ENCODE measurements around the gene NPFFR1.

NPFFR1 gene

DNA sequence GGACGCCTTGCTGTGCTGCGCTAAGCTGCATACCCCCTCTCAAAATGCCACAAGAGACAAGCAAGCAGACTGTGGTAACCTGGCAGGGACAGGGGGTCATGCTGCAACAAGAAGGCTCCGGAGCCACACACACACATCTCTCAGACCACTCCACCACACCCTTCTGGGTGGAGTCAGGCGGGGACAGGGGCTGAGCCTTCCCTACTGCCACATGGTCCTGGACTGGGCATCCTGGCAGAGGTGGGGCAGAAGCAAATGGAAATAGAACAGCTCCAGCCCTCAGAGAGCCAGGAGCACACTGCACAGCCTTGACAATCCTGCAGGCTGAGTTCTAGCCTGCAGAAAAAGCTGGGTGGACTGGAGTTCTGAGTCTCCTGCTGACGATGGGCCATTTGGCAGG is 28.4 kb upstream of the NPFFR1 start:
- ChIA-PET POLR2A (no interaction called here), CTCF (interaction anchor here (0.6 kb wide), 1 partner anchor 594 kb away, joined by 3 read pairs; no protein-coding TSS in a partner anchor)
- Histone ChIP-seq H3K4me3 (ENCODE audit: low read depth, low read length) (no peak overlapping the region), H3K9me3 (ENCODE audit: control insufficient read depth, insufficient read depth, low read depth, low read length) (no peaks in the 10 kb centered on the region), H3K4me1 (ENCODE audit: control insufficient read depth, insufficient read depth, low read length) (no peaks in the 10 kb centered on the region), H3K36me3 (ENCODE audit: control insufficient read depth in 2 of 2, insufficient read depth in 1 of 2, low read length in 2 of 2) (no peaks in the 10 kb centered on the region), H3K27ac (ENCODE audit: extremely low read depth, low read depth, low read length) (no peak overlapping the region)
- peak; percentile 72 for TF ChIP-seq KLF1 (tag by site-specific recombination; IDR thresholded peaks at IDR 0.05)
- TF ChIP-seq ZBTB20 (tag by site-specific recombination; IDR thresholded peaks at IDR 0.05) = no peak

DNA sequence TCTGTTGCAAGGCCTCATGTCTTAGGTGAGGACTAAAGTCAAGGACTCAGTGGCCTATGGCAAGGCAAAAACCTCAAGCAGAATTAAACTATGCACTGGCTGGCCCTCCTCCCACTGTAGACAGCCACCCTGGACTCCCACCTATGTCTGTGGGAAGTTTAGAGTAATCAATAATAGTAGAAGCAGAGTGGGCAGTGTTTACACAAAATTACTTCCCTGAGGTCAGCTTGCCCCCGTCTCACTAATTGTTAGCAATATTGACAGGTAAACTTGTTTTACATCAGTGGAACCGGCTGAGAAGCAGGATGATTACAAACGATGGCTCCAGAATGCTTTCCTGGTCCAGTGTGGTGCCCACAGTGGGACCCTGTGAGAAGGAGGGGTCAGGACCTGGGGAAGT is 27.9 kb upstream of the NPFFR1 start:
- Histone ChIP-seq H3K4me3 (ENCODE audit: low read depth, low read length) (no peak overlapping the region), H3K4me1 (ENCODE audit: control insufficient read depth, insufficient read depth, low read length) (no peaks in the 10 kb centered on the region), H3K36me3 (ENCODE audit: control insufficient read depth in 2 of 2, insufficient read depth in 1 of 2, low read length in 2 of 2) (no peaks in the 10 kb centered on the region), H3K9me3 (ENCODE audit: control insufficient read depth, insufficient read depth, low read depth, low read length) (no peaks in the 10 kb centered on the region), H3K27ac (ENCODE audit: extremely low read depth, low read depth, low read length) (no peak overlapping the region)
- ChIA-PET CTCF (interaction anchor here (0.6 kb wide), 2 partner anchors 594 to 1829 kb away, joined by 3 read pairs; no protein-coding TSS in a partner anchor), POLR2A (no interaction called here)
- TF ChIP-seq ZBTB1 (tag by site-specific recombination; IDR thresholded peaks at IDR 0.05) (no peak), HOXA7 (CRISPR knock-in tag; IDR thresholded peaks at IDR 0.05; ENCODE audit: borderline replicate concordance) (no peak), EGR2 (tag by site-specific recombination; IDR thresholded peaks at IDR 0.05; ENCODE audit: low read depth) (peak; percentile 79), YY1 (tag by site-specific recombination; IDR thresholded peaks at IDR 0.05) (no peak), ZNF341 (tag by site-specific recombination; IDR thresholded peaks at IDR 0.05; ENCODE audit: low read depth) (no peak), ZFHX2 (tag by site-specific recombination; conservative IDR thresholded peaks at IDR 0.05) (peak; percentile 46; the same call in 1 of the 2 replicates), ZNF169 (tag by site-specific recombination; IDR thresholded peaks at IDR 0.05) (no peak), ZNF302 (tag by site-specific recombination; IDR thresholded peaks at IDR 0.05; ENCODE audit: low read depth) (no peak), ZNF121 (tag by site-specific recombination; IDR thresholded peaks at IDR 0.05) (no peak), ZNF239 (tag by site-specific recombination; IDR thresholded peaks at IDR 0.05) (no peak)
- TF ChIP-seq, protein P1, sequence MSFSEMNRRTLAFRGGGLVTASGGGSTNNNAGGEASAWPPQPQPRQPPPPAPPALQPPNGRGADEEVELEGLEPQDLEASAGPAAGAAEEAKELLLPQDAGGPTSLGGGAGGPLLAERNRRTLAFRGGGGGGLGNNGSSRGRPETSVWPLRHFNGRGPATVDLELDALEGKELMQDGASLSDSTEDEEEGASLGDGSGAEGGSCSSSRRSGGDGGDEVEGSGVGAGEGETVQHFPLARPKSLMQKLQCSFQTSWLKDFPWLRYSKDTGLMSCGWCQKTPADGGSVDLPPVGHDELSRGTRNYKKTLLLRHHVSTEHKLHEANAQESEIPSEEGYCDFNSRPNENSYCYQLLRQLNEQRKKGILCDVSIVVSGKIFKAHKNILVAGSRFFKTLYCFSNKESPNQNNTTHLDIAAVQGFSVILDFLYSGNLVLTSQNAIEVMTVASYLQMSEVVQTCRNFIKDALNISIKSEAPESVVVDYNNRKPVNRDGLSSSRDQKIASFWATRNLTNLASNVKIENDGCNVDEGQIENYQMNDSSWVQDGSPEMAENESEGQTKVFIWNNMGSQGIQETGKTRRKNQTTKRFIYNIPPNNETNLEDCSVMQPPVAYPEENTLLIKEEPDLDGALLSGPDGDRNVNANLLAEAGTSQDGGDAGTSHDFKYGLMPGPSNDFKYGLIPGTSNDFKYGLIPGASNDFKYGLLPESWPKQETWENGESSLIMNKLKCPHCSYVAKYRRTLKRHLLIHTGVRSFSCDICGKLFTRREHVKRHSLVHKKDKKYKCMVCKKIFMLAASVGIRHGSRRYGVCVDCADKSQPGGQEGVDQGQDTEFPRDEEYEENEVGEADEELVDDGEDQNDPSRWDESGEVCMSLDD (tag by site-specific recombination; IDR thresholded peaks at IDR 0.05) = no peak
- TF ChIP-seq, protein P2, sequence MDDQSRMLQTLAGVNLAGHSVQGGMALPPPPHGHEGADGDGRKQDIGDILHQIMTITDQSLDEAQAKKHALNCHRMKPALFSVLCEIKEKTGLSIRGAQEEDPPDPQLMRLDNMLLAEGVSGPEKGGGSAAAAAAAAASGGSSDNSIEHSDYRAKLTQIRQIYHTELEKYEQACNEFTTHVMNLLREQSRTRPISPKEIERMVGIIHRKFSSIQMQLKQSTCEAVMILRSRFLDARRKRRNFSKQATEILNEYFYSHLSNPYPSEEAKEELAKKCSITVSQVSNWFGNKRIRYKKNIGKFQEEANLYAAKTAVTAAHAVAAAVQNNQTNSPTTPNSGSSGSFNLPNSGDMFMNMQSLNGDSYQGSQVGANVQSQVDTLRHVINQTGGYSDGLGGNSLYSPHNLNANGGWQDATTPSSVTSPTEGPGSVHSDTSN (CRISPR knock-in tag; IDR thresholded peaks at IDR 0.05) = no peak
- TF ChIP-seq, protein P3, sequence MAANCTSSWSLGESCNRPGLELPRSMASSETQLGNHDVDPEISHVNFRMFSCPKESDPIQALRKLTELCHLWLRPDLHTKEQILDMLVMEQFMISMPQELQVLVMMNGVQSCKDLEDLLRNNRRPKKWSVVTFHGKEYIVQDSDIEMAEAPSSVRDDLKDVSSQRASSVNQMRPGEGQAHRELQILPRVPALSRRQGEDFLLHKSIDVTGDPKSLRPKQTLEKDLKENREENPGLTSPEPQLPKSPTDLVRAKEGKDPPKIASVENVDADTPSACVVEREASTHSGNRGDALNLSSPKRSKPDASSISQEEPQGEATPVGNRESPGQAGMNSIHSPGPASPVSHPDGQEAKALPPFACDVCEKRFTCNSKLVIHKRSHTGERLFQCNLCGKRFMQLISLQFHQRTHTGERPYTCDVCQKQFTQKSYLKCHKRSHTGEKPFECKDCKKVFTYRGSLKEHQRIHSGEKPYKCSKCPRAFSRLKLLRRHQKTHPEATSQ (tag by site-specific recombination; IDR thresholded peaks at IDR 0.05) = no peak
- TF ChIP-seq, protein P4, sequence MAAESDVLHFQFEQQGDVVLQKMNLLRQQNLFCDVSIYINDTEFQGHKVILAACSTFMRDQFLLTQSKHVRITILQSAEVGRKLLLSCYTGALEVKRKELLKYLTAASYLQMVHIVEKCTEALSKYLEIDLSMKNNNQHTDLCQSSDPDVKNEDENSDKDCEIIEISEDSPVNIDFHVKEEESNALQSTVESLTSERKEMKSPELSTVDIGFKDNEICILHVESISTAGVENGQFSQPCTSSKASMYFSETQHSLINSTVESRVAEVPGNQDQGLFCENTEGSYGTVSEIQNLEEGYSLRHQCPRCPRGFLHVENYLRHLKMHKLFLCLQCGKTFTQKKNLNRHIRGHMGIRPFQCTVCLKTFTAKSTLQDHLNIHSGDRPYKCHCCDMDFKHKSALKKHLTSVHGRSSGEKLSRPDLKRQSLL (tag by site-specific recombination; IDR thresholded peaks at IDR 0.05) = no peak

DNA sequence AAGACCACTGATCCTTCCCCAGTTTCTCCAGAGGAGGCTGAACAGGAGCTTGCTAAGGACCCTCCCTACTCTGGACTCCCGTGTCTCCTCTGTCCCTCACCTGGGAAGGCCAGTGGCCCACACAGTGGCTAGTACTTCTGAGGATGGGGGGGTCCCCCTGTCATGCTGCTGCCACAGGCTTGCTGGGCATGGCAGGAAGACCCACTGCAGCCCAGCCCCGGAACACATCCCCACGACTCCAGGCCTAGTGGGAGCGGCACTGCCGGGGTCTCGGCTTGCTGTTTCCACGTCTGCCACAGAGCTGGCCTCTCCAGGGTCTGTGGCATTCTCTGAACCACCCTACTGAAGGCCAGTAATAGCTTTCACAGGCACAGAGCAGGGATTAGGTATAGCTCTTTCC is 25.9 kb upstream of the NPFFR1 start:
- ChIA-PET POLR2A (no interaction called here), CTCF (interaction anchor here (1.0 kb wide), 1 partner anchor 21 kb away, joined by 3 read pairs; no protein-coding TSS in a partner anchor)
- no peaks in the 10 kb centered on the region for H3K36me3 ChIP-seq (ENCODE audit: control insufficient read depth in 2 of 2, insufficient read depth in 1 of 2, low read length in 2 of 2)
- H3K4me3 ChIP-seq (ENCODE audit: low read depth, low read length) = no peak overlapping the region
- no peaks in the 10 kb centered on the region for H3K9me3 ChIP-seq (ENCODE audit: control insufficient read depth, insufficient read depth, low read depth, low read length)
- H3K4me1 ChIP-seq (ENCODE audit: control insufficient read depth, insufficient read depth, low read length) = no peaks in the 10 kb centered on the region
- no peak overlapping the region for H3K27ac ChIP-seq (ENCODE audit: extremely low read depth, low read depth, low read length)
- TF ChIP-seq ZNF184 (tag by site-specific recombination; IDR thresholded peaks at IDR 0.05) (no peak), ZNF10 (tag by site-specific recombination; IDR thresholded peaks at IDR 0.05) (no peak), ZNF830 (tag by site-specific recombination; IDR thresholded peaks at IDR 0.05; ENCODE audit: low read depth) (no peak), ZNF555 (tag by site-specific recombination; conservative IDR thresholded peaks at IDR 0.05) (no peak), OSR2 (tag by site-specific recombination; IDR thresholded peaks at IDR 0.05) (no peak), IKZF3 (tag by site-specific recombination; IDR thresholded peaks at IDR 0.05) (no peak), ZSCAN16 (tag by site-specific recombination; IDR thresholded peaks at IDR 0.05) (no peak), ZNF366 (tag by site-specific recombination; conservative IDR thresholded peaks at IDR 0.05) (no peak), ZNF416 (tag by site-specific recombination; IDR thresholded peaks at IDR 0.05) (no peak), ZNF426 (tag by site-specific recombination; IDR thresholded peaks at IDR 0.05) (no peak)
- TF ChIP-seq, protein P3 (tag by site-specific recombination; IDR thresholded peaks at IDR 0.05) = no peak

Data from HEK293 (cell line).